HG03457 (cell line): Measurements from ENCODE around the gene ADAMTSL3.

Experiments used
- ATAC-seq: cut with Tn5 transposase; IDR thresholded peaks from one replicate; pipeline ENCODE4 v1.9.1; 2021; ENCODE audit warnings: moderate number of reproducible peaks; ENCODE audit not compliant: unreplicated experiment

The ADAMTSL3 gene

DNA sequence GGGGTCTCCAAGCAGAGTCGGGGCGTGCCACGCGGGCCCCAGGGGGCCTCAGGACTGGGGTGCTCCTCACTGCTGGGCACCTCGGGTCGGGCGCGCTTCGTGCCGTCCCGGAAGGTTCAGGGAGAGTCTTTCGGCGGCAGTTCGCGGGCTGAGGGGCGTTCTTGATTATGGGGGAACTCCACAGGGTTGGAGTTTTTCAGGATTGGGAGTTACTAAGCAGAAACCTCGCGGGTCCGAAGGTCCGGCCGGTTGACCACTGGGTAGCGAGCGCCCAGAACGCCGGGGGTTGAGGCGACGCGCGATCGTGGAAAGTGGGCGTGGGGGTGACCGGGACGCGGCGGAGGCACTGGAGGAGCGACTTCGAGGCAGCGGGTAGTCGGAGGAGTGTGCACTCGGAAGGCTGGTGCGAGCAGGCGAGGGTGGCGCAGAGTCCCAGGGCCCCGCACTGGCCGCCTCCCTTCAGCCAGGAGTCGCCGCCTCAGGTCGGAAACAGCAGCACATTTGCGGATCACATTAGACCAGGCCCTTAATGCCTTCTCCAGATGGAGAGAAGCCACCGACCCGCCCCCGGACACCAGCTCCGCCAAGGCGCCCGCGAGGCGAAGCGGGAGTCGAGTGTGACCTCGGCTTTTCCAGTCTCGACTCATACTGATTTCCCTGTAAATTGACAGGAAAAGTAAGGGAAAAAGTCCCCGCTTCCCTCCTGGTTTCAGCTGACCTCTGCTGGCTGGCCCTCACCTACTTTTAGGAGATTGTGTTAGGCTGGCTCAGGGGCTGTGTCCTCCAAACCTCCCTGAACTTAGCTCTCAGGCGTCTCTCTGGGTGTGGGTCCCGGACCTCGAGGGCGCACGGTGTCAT is 685 bp downstream of the ADAMTSL3 start:
- ATAC-seq: no peak

- no peak for ATAC-seq
These were observed 1.3 kb downstream of the ADAMTSL3 start for GRCh38 chr15:83655237-83655616.

DNA sequence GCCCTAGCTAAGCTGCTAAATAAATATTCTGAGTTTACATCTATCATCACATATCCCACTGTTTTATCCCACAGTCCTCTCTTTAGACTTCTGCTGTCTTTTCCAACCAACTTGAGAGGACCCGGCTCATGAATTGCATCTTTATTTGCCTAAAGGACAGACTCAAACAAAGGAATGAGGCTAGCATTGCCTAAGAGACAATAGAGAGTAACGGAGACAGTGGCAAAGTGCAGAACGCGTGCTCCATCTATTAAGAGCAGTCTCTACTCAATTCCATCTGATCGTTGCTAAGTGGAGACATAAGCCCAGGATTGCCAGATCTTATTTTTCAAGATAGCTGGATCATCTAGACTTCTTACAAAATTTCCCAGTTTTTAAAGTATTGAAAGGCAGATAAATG is 2.3 kb downstream of the ADAMTSL3 start:
- no peak for ATAC-seq

DNA sequence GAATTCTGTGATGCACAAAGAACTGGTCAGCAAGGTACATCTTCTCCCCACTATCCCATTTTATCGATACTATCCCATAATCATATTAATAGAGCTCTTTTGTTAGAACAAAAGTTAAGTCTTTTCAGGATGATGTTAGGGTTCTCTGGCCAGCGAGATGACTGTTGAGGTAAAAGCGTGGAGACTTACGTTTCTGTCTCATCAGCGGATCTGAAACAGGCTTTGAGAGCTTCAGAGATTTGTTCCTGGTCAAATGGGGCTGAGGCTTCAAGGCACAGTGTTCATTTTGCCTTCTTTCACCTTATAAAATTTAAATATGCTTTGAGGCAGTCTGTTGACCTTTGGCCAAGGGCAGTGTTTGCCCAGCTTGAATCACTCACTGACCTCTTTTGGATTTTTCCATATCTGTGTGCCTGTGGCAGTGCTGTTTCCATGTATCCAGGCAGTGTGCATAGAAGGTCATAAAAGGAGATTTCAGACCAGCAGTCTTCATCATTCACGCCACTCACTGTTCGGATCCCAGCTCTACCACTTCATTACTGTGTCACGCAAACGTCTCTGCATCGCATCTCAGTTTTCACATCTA is 3.1 kb downstream of the ADAMTSL3 start:
- no peak for ATAC-seq

DNA sequence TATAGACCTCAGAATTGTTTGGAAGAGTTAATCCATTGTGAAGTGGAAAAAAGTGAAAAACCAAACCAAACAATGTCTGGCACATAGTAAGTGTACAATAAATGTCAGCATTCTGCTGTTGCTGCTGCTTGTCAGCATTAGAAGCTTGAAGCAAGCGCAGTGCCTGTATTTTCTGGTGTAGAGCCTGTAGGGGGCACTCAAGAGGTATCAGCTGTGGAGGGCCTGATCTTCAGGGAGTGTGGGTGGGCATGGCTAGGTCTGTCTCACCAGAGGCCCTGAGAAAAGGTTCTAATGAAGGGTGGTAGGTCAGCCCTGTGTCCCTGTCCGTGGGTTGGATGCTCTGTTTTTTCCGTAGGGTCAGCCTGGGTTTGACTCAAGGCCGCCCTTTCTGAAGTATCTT is 3.6 kb downstream of the ADAMTSL3 start:
- no peak for ATAC-seq

DNA sequence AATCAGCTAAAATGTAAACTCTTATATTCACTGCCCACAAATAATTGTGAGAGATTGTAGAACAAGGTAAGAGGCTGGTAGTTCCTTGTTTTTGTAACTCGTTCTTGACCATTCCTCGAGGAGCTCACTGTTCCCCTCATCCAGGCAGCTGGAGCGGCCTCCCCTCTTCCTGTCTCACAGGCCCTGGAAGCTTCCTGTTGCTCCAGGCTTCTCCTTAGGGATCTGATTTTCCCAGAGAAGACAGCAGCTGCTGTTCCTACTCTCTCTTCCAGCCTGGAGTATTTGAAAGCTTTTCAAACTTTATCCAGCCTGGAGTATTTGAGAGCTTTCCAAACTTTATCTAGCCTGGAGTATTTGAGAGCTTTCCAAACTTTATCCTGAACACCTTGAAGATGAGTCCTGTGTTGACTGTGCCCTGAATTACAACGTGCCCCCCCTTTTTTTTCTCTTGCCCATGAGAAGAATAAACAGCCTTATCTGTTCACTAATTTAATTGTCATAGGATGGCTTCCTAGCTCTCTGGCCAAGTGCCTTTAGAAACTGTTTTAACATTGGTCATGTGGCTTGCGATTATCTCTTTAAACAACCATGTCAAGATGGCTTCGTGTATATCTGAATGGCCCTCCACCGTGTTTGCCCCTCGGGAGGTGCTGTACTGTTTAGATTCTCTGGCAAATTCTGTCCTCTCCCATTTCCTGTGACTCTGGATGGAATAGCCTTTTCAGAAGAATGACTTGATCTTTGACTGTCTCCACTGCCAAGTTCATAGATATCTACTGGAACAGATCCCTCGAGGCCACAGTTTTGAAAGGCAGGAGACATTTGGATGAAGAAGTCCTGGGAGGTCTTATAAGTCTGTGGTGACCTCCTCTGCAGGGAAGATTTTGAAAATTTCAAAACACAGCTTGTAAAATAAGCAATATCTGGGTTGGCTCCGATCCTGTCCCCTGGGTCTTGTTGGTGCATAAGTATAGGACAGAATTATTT is 4.8 kb downstream of the ADAMTSL3 start:
- ATAC-seq: no peak

DNA sequence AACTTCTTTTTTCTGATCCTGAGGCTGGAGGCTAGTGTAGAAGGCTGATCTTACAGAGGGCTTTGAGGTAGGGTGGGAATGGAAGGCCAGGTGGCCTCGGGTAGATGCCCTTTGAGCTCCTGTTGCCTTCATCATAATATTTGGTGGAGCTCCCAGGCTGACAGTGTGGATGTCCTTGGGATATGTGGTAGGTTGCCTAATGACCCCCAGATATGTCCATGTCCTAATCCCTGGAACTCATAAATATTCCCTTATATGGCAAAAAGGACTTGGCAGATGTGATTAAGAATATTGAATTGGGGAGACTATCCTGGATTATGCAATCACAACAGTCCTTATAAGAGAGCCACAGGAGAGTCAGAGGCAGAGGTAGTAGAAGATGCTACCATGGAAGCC is 5.5 kb downstream of the ADAMTSL3 start:
- ATAC-seq: no peak

DNA sequence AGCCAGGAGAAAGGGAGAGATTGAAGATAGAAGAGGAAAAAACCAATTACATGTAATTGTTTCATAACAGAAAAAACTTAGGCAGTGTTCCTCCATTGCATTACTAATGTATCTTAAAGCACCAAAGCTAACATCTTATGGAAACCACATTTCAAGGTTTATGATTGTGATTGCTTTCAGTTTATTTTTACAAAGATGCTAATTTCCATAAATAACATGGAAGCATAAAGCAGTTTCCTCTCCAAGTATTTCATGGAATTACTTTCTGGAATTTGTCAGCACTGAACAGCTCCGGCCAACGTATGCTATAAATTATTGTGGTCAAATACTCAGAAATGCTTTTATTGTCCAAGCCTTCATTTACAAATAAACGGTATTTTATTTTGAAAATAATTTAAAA is 11.6 kb downstream of the ADAMTSL3 start:
- no peak for ATAC-seq

DNA sequence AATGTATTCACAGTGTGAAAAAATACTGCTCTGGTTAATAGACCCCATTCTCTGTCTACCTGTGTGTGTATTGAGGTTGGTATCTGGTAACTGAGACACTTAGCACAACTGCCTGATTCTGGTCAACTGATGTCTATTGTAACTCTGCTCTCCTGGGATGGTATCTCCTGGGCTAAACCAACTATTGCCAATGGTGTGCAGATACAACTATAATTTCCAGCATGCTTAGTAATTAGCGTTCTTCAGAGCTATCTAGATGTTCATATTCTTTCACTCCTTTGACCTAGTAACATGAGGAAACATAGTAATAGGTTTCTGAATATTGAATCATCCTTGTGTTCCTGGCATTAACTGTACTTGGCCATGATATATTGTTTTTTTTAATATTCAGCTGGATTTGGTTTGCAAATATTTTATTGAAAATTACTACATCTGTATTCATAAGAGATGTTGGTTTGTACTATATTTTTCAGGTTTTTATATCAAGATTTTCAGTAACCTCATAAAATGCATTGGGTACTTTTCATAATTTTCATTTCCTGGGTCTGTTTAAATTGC is 16.8 kb downstream of the ADAMTSL3 start:
- no peak for ATAC-seq

DNA sequence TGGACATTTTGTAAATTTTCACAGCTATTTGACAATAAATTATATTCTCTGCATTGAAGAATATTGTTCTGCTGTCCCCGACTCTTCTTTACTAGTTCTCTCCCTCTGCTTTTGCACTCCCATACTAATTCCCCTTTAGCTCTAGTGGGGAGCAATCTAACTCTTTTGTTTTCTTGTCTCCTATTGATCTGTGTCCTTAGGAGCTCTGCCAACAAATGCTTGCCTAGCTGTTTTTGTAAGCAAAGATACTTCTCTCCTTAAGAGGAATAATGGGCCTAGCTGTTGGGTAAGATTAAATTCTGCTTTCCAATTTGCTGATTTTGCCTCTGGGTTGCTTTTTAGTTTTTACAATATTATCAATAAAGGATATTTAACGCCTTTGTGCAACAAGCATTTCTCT is 17.7 kb downstream of the ADAMTSL3 start:
- no peak for ATAC-seq

DNA sequence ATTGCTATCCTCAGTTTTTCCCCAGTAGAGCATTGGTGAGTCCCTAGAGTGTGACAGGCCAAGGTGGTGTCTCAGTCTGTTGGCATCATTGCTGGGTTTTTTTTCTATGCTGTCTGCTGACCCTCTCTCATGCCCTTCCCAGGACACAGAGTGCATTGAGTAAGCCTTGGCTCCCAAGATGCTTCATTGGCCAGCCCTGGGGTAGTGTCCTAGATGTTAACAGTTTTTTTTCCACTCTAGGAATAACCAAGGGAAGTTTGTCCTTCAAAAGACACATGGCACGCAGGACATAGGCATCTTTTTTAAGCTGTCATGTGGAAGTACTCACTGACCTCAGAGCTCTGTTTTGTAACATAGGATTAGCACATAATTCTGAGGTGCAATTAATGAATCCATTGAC is 19.5 kb downstream of the ADAMTSL3 start:
- ATAC-seq: no peak

DNA sequence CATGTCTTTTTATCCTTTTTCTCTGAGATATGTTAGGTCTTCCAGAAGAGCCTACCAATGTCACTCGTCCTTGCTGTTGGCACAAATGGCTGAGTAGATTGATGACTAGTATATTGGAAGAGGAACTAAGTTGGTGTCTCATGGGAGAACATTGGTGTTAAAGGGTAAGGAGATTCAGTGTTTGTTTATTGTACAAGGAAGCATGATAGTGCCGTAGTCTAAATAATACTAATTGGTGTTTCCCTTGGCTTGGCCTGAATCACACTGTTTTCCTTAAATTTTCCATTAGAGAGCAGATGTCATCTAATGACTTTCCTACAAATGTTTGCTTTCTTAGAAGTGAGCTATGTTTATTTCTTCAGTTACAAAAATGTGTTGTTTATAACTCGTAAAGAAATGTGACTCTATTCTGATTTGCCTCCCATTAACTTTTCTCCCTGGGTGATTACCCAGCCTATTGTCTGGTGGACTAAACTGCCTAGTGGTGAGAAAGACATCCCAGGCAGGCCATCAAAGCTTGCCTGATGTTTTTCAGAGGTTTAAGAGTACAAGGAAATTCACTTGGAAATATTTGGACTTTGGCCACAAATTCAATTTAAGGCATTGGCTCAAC is 28.7 kb downstream of the ADAMTSL3 start:
- no peak for ATAC-seq

DNA sequence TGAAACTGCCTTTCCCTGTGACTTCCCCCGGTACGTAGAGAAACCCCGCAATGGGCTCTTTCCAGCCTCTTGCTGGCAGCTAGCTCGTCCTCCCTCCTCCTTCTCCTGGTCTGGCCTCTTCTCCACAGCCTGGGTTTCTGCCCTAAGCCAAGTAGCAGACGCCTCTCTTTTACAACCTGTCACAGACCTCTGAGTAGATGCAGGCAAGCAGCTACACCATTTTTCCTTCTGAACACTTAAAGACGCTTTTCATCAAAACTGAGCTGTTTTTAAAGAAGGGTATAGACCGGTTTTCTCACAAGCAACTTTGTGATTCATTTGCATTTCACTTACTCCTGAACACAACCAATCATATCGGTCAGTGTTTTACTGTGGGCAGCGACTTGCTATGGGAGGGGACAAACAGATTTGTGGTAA is 32.0 kb downstream of the ADAMTSL3 start:
- ATAC-seq: no peak

DNA sequence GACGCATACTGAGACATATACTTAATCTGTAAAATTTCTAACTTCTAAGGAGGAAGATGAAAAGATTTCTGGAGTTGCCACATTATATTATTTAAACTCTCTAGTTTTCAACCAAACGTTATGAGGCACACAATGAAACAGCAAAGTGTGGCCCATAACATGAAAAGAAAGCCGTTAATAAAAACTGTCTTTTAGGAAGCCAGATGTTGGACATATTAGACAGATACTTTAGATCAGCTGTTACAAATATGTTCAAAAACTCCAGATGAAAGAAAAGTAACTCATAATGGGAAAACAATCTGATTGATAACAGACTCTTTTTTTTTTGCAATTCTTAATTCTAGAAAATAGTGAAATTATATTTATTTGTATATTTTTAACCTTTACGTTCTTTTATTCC is 34.3 kb downstream of the ADAMTSL3 start:
- ATAC-seq: no peak

GRCh38 chr15:83690676-83691075 is 36.8 kb downstream of the ADAMTSL3 start:
- ATAC-seq: no peak

- no peak for ATAC-seq
These were observed 39.0 kb downstream of the ADAMTSL3 start for GRCh38 chr15:83692746-83693581.

DNA sequence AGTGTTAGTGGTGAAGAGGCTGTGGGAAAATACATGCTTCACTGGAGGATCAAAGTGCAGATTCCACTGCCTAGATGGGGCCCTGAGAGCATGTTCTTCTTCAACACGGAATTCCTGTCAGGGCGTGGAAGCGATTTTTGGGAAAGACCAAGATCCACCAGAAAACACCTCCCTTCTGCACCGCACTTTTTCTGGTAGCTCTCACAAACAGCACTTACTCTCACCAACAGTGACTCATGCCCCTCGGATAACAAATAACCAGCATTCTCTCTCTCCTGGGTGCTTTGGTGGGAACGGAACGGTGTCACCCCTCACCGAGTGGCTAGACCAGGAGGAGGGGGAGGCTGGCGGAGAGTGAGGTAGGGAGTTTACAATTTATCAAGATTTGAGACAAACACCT is 40.1 kb downstream of the ADAMTSL3 start:
- no peak for ATAC-seq

DNA sequence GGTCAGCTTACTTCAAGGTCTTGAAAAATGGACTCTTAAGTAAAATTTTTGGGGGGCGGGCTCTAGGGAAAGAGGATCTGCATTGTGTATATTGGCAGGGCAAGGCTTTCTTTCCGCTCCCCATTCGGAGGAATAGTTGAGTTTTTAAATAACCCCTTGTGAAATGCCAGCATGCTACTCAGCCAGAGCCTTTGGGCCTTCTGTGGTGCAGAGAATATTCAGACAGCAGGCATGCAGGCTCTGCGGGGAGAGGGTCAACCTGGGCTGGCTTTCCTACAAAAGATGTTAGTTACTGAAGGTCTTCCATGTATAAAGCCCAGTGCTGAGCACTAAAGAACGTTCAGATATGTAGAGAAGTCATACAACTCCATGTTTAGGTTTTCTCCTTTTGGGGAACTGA is 40.6 kb downstream of the ADAMTSL3 start:
- ATAC-seq: no peak

DNA sequence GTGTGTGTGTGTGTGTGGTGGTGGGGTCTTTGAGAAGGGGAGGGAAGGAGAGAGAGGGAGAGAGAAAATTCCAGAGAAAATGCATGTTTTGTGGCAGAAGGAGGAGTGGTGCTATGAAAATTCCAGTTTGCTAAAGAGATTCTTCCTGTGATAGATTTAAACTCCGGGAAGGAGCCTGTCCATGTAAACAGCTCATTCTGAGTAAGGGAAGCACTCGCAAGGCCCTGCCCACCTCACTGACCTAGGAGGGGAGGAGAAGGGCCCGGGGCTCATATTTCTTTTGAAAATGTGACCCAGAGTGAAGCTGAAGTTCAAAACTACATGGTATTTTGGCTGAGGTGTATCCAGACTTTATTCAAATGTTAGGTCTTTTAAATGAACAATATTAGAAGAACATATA is 41.3 kb downstream of the ADAMTSL3 start:
- ATAC-seq: no peak

DNA sequence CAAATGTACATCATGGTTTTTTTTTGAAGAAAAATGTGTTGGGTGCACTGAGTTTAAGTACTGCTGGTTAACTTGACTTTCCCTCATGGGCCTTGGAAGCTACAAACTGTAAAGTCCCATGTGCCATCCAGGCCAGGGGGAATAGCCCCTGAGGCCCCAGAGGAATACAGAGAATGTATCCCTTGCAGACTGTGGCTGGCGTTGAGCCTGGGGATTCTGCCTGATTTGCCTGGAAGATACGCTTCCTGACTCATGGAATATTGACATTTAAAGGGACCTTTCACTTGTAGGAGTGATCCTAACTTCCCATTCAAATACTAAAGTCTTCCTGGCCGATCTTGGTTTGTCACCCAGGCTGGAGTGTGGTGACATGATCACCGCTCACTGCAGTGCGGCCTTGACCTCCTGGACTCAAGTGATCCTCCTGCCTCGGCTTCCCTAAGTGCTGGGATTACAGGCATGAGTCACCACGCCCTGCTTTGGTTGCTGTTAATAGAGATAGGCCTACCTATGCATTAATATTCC is 42.0 kb downstream of the ADAMTSL3 start:
- ATAC-seq: no peak
